ENCODE results near the gene U2SURP.
"Not testable (repeated sequence)": the region's sequence is repeated elsewhere in the genome, so short reads cannot be mapped to it uniquely, and the experiment has no call there.

Gene U2SURP

GRCh38 chr3:143071776-143072175 is 70.4 kb downstream of the U2SURP start:
- DNase-seq (ENCODE audit: low read depth in 1 of 2, low spot score in 1 of 2) = no peak
- no peak overlapping the region for H3K27ac ChIP-seq (replicated peaks)
- no peaks in the 10 kb centered on the region for H3K27me3 ChIP-seq (ENCODE audit: insufficient read depth, poor library complexity, severe bottlenecking)
- TF ChIP-seq GABPA (IDR thresholded peaks at IDR 0.05; ENCODE audit: low read depth) (no peak), SPI1 (IDR thresholded peaks at IDR 0.05; ENCODE audit: borderline replicate concordance, low read depth) (no peak), POLR2AphosphoS5 (IDR thresholded peaks at IDR 0.05; ENCODE audit: low read depth) (no peak)
- TF ChIP-seq, protein P1, sequence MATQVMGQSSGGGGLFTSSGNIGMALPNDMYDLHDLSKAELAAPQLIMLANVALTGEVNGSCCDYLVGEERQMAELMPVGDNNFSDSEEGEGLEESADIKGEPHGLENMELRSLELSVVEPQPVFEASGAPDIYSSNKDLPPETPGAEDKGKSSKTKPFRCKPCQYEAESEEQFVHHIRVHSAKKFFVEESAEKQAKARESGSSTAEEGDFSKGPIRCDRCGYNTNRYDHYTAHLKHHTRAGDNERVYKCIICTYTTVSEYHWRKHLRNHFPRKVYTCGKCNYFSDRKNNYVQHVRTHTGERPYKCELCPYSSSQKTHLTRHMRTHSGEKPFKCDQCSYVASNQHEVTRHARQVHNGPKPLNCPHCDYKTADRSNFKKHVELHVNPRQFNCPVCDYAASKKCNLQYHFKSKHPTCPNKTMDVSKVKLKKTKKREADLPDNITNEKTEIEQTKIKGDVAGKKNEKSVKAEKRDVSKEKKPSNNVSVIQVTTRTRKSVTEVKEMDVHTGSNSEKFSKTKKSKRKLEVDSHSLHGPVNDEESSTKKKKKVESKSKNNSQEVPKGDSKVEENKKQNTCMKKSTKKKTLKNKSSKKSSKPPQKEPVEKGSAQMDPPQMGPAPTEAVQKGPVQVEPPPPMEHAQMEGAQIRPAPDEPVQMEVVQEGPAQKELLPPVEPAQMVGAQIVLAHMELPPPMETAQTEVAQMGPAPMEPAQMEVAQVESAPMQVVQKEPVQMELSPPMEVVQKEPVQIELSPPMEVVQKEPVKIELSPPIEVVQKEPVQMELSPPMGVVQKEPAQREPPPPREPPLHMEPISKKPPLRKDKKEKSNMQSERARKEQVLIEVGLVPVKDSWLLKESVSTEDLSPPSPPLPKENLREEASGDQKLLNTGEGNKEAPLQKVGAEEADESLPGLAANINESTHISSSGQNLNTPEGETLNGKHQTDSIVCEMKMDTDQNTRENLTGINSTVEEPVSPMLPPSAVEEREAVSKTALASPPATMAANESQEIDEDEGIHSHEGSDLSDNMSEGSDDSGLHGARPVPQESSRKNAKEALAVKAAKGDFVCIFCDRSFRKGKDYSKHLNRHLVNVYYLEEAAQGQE (IDR thresholded peaks at IDR 0.05; ENCODE audit: insufficient replicate concordance, low read depth) = no peak
- TF ChIP-seq, protein P2, sequence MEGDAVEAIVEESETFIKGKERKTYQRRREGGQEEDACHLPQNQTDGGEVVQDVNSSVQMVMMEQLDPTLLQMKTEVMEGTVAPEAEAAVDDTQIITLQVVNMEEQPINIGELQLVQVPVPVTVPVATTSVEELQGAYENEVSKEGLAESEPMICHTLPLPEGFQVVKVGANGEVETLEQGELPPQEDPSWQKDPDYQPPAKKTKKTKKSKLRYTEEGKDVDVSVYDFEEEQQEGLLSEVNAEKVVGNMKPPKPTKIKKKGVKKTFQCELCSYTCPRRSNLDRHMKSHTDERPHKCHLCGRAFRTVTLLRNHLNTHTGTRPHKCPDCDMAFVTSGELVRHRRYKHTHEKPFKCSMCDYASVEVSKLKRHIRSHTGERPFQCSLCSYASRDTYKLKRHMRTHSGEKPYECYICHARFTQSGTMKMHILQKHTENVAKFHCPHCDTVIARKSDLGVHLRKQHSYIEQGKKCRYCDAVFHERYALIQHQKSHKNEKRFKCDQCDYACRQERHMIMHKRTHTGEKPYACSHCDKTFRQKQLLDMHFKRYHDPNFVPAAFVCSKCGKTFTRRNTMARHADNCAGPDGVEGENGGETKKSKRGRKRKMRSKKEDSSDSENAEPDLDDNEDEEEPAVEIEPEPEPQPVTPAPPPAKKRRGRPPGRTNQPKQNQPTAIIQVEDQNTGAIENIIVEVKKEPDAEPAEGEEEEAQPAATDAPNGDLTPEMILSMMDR (IDR thresholded peaks at IDR 0.05; ENCODE audit: insufficient read depth, low read length) = no peak
- H3K4me3 ChIP-seq (replicated peaks; ENCODE audit: insufficient read depth, low read length) = no peak overlapping the region

DNA sequence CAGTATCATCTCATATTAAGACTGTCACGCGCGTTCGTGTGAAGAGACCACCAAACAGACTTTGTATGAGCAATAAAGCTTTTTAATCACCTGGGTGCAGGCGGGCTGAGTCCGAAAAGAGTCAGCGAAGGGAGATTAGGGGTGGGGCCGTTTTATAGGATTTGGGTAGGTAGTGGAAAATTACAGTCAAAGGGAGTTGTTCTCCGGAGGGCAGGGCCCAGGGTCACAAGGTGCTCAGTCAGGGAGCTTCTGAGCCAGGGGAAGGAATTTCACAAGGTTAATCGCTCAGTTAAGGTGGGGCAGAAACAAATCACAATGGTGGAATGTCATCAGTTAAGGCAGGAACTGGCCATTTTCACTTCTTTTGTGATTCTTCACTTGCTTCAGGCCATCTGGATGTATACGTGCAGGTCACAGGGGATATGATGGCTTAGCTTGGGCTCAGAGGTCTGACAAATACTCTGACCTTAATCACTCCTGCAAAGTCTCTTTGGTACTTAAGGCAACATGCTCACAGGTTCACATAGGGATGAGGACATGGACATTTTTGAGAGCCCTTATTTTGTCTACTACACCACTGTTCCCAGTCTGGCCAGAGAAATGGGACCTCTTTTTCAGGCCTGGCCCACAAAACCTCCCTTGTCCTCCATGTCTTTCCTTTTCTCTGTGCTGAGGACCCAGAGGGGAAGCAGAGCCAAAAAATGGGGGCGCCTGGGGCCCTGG is 71.1 kb downstream of the U2SURP start:
- not testable (repeated sequence) for DNase-seq (ENCODE audit: low read depth in 1 of 2, low spot score in 1 of 2); H3K27me3 ChIP-seq (ENCODE audit: insufficient read depth, poor library complexity, severe bottlenecking); H3K27ac ChIP-seq (replicated peaks); H3K4me3 ChIP-seq (replicated peaks; ENCODE audit: insufficient read depth, low read length)

DNA sequence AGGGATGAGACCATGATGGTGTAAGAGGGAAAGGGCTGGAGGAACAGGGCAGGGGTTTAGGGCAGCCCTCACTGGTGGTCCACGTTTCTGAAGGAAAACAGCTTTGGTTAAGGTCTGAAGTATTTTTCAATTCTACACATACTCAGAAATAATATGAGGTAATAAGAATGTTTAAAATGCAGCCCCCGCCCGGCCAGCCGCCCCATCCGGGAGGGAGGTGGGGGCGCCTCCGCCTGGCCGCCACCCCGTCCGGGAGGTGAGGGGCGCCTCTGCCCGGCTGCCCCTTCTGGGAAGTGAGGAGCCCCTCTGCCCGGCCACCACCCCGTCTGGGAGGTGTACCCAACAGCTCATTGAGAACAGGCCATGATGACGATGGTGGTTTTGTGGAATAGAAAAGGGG is 72.2 kb downstream of the U2SURP start:
- H3K27ac ChIP-seq (replicated peaks); DNase-seq (ENCODE audit: low read depth in 1 of 2, low spot score in 1 of 2); H3K4me3 ChIP-seq (replicated peaks; ENCODE audit: insufficient read depth, low read length); H3K27me3 ChIP-seq (ENCODE audit: insufficient read depth, poor library complexity, severe bottlenecking): not testable (repeated sequence)

GRCh38 chr3:143073983-143074382 is 72.6 kb downstream of the U2SURP start:
- DNase-seq (ENCODE audit: low read depth in 1 of 2, low spot score in 1 of 2); H3K4me3 ChIP-seq (replicated peaks; ENCODE audit: insufficient read depth, low read length); H3K27me3 ChIP-seq (ENCODE audit: insufficient read depth, poor library complexity, severe bottlenecking); H3K27ac ChIP-seq (replicated peaks): not testable (repeated sequence)

- DNase-seq (ENCODE audit: low read depth in 1 of 2, low spot score in 1 of 2) = no peak
- Histone ChIP-seq H3K27me3 (ENCODE audit: insufficient read depth, poor library complexity, severe bottlenecking) (no peaks in the 10 kb centered on the region), H3K4me3 (replicated peaks; ENCODE audit: insufficient read depth, low read length) (no peak overlapping the region), H3K27ac (replicated peaks) (no peak overlapping the region)
- no peak for TF ChIP-seq SPI1 (IDR thresholded peaks at IDR 0.05; ENCODE audit: borderline replicate concordance, low read depth)
- TF ChIP-seq, protein P1 (IDR thresholded peaks at IDR 0.05; ENCODE audit: insufficient replicate concordance, low read depth) = no peak
- TF ChIP-seq GABPA (IDR thresholded peaks at IDR 0.05; ENCODE audit: low read depth) = no peak
- TF ChIP-seq, protein P2 (IDR thresholded peaks at IDR 0.05; ENCODE audit: insufficient read depth, low read length) = no peak
- no peak for TF ChIP-seq POLR2AphosphoS5 (IDR thresholded peaks at IDR 0.05; ENCODE audit: low read depth)
These were observed 77.5 kb downstream of the U2SURP start for GRCh38 chr3:143078883-143079282.
